Panc1 (cell line): Measurements from ENCODE around the gene DNAJC30. TPM values are rescaled to one million over a fixed set of nuclear protein-coding genes. Genes with fewer than 3 reads are reported as not detected.
A peak's percentile ranks its signal among the peaks of the same experiment; 100 is the strongest.
"Not testable (repeated sequence)": the region's sequence is repeated elsewhere in the genome, so short reads cannot be mapped to it uniquely, and the experiment has no call there.

ENCODE experiments used
- ATAC-seq: fragments of 200-7000 bp; cut with Tn5 transposase; 2 replicates; pipeline ENCODE4 v1.9.1; 2020; ENCODE audit warnings: mild to moderate bottlenecking, moderate library complexity
- BruUV-seq: library from RNA; stranded (reverse); fragments of 400-500 nt; replicated peaks from 2 replicates; lab custom pipeline; 2021; lab: Mats Ljungman, UMichigan
- CTCF ChIA-PET: fragments of 300-600 bp; sonication (Branson Sonifier 250); formaldehyde crosslinking; loops from one replicate; lab custom pipeline; 2022; ENCODE audit warnings: antibody characterized with exemption; lab: Charles Lee
- POLR2A ChIA-PET: fragments of 300-600 bp; sonication (Branson Sonifier 250); formaldehyde crosslinking; loops from one replicate; lab custom pipeline; 2022; ENCODE audit warnings: antibody characterized with exemption; lab: Charles Lee
- DNase-seq: peaks from one replicate; pipeline ENCODE4 v3.0.0-alpha.2; 2010; ENCODE audit warnings: low read depth, low spot score
- H3K27ac ChIP-seq: 2 replicates; pipeline ENCODE4 v1.5.1; 2011; ENCODE audit warnings: mild to moderate bottlenecking, low read length, inconsistent platforms
- H3K27me3 ChIP-seq: fragments of 200-500 bp; sonication (Bioruptor generic); 2 replicates; pipeline ENCODE4 v1.6.0; 2014; ENCODE audit warnings: low read length, inconsistent platforms; ENCODE audit not compliant: control insufficient read depth, insufficient read depth
- H3K36me3 ChIP-seq: fragments of 200-500 bp; sonication (Bioruptor generic); 2 replicates; pipeline ENCODE4 v1.5.1; 2014; ENCODE audit warnings: inconsistent platforms, mild to moderate bottlenecking, low read length, moderate library complexity; ENCODE audit not compliant: control insufficient read depth, insufficient read depth
- H3K4me1 ChIP-seq: 2 replicates; pipeline ENCODE4 v1.5.1; 2011; ENCODE audit warnings: inconsistent platforms, mild to moderate bottlenecking, low read length, moderate library complexity; ENCODE audit not compliant: control insufficient read depth, insufficient read depth
- H3K4me3 ChIP-seq, 2 experiments: 2 replicates each; pipeline ENCODE4 v1.5.1; 2011 to 2012; ENCODE audit warnings: low read depth in 2 of 2, low read length in 2 of 2, mild to moderate bottlenecking in 2 of 2, inconsistent platforms in 1 of 2, moderate library complexity in 1 of 2
- H3K9me3 ChIP-seq: fragments of 200-500 bp; sonication (Bioruptor generic); 2 replicates; pipeline ENCODE4 v1.5.1; 2014; ENCODE audit warnings: low read depth, mild to moderate bottlenecking, inconsistent platforms, low read length, moderate library complexity; ENCODE audit not compliant: control insufficient read depth, insufficient read depth
- POLR2AphosphoS5 ChIP-seq: IDR thresholded peaks from 2 replicates; pipeline ENCODE4 v1.6.1; 2012; ENCODE audit warnings: mild to moderate bottlenecking, low read depth, low read length, moderate library complexity
- REST ChIP-seq, 2 experiments: IDR thresholded peaks; 2 replicates each; pipeline ENCODE4 v1.6.1; 2011 to 2012; ENCODE audit warnings: low read depth in 2 of 2, control low read depth in 1 of 2, low read length in 1 of 2, mild to moderate bottlenecking in 1 of 2, moderate library complexity in 1 of 2; ENCODE audit not compliant: insufficient read depth in 1 of 2
- SIN3A ChIP-seq: IDR thresholded peaks from 2 replicates; pipeline ENCODE4 v1.6.1; 2012; ENCODE audit warnings: low read depth, mild to moderate bottlenecking, low read length, moderate library complexity, borderline replicate concordance; ENCODE audit not compliant: insufficient read depth
- TCF7L2 ChIP-seq: IDR thresholded peaks from 2 replicates; pipeline ENCODE4 v1.6.1; 2011; ENCODE audit warnings: mild to moderate bottlenecking, low read depth, low read length, inconsistent platforms
- in situ Hi-C: cut with HindIII; loops from 2 replicates; pipeline ENCODE4 v1.10.0; 2016; ENCODE audit warnings: low sequenced_read_pairs, low pct_unique_long_range_greater_than_20kb
- intact Hi-C: fragments of 100-400 bp; cut with micrococcal nuclease; formaldehyde crosslinking; loops from one replicate; pipeline ENCODE4 v1.10.0; 2022; ENCODE audit not compliant: unreplicated experiment
- total RNA-seq: library from RNA; stranded (reverse); gene quantifications from one replicate; pipeline ENCODE4 v1.2.1, GENCODE V29; 2021; ENCODE audit not compliant: unreplicated experiment
- TF ChIP-seq, protein P1 (sequence below): fragments of 450-650 bp; IDR thresholded peaks from 2 replicates; pipeline ENCODE4 v1.5.1; 2017; ENCODE audit warnings: mild to moderate bottlenecking

DNAJC30 gene
- total RNA-seq, 1 experiment from 2014 or later, result 11.1 TPM

- ATAC-seq, result peak; percentile 92
- H3K27me3 ChIP-seq, result no peaks in the 10 kb centered on the region
- H3K36me3 ChIP-seq, result no peaks in the 10 kb centered on the region
- intact Hi-C loops (loop anchor here (5.0 kb wide), 1 partner anchor 60 kb away; no protein-coding TSS in a partner anchor), in situ Hi-C loops (no loop called here)
- peaks cover 8% of the 10 kb centered on the region for H3K4me1 ChIP-seq
- POLR2A ChIA-PET, result no interaction called here
- H3K9me3 ChIP-seq, result no peaks in the 10 kb centered on the region
- BruUV-seq, result no TSS peak
- no peak for DNase-seq
- peak within 1 kb of the TSS; percentile 45 to 73 for H3K4me3 ChIP-seq
- CTCF ChIA-PET, result interaction anchor here (0.7 kb wide), 2 partner anchors 21 to 55 kb away, joined by 3 read pairs; no protein-coding TSS in a partner anchor
- TF ChIP-seq SIN3A (peak; percentile 71; the same call in 1 of the 2 replicates), POLR2AphosphoS5 (no peak; the same call in 1 of the 2 replicates), TCF7L2 (no peak), REST (IDR thresholded peaks at IDR 0.05; ENCODE audit: insufficient read depth in 1 of 2, low read depth in 2 of 2, low read length in 1 of 2) (no peak)
- TF ChIP-seq, protein P1, sequence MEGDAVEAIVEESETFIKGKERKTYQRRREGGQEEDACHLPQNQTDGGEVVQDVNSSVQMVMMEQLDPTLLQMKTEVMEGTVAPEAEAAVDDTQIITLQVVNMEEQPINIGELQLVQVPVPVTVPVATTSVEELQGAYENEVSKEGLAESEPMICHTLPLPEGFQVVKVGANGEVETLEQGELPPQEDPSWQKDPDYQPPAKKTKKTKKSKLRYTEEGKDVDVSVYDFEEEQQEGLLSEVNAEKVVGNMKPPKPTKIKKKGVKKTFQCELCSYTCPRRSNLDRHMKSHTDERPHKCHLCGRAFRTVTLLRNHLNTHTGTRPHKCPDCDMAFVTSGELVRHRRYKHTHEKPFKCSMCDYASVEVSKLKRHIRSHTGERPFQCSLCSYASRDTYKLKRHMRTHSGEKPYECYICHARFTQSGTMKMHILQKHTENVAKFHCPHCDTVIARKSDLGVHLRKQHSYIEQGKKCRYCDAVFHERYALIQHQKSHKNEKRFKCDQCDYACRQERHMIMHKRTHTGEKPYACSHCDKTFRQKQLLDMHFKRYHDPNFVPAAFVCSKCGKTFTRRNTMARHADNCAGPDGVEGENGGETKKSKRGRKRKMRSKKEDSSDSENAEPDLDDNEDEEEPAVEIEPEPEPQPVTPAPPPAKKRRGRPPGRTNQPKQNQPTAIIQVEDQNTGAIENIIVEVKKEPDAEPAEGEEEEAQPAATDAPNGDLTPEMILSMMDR, result peak; percentile 97
- H3K27ac ChIP-seq, result peak within 1 kb of the TSS; percentile 58; the same call in 1 of the 2 replicates
Observed at GRCh38 chr7:73667344-73668102, 15.7 kb downstream of the DNAJC30 start, which contains the start of gene VPS37D. TSS of gene VPS37D (plus strand) at chr7:73667831. CDS start at chr7:73667959, 128 bp downstream.

- BruUV-seq, result no TSS peak
- CTCF ChIA-PET, result interaction anchor here (0.7 kb wide), 1 partner anchor 75 kb away, joined by 4 read pairs; no protein-coding TSS in a partner anchor
Observed at GRCh38 chr7:73663033-73663432, 20.2 kb downstream of the DNAJC30 start.

DNA sequence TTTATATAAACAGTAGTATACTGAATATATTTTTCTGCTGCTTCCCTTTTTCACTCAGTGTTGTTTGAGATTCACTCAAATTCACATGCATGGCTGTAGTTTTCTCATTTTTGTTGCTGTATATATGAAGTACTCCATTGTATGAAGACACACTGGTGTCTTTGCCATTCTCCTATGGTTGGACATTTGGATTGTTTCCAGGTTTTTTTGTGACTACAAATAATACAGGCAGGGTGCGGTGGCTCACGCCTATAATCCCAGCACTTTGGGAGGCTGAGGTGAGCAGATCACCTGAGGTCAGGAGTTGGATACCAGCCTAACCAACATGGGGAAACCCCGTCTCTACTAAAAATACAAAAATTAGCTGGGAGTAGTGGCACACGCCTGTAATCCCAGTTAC is 22.7 kb downstream of the DNAJC30 start:
- H3K4me3 ChIP-seq, CTCF ChIA-PET, H3K9me3 ChIP-seq, POLR2A ChIA-PET, H3K36me3 ChIP-seq, intact Hi-C loops, DNase-seq, BruUV-seq, ATAC-seq, H3K27me3 ChIP-seq, H3K4me1 ChIP-seq, in situ Hi-C loops, H3K27ac ChIP-seq: not testable (repeated sequence)

More at GRCh38 chr7:73663033-73663432, 20.2 kb downstream of the DNAJC30 start:
- Histone ChIP-seq H3K36me3 (no peaks in the 10 kb centered on the region), H3K27me3 (no peaks in the 10 kb centered on the region), H3K4me3 (no peak overlapping the region), H3K4me1 (peaks cover 8% of the 10 kb centered on the region; the same call in 1 of the 2 replicates), H3K9me3 (no peaks in the 10 kb centered on the region), H3K27ac (no peak overlapping the region)
- intact Hi-C loops, result no loop called here
- in situ Hi-C loops, result no loop called here
- POLR2A ChIA-PET, result no interaction called here
- TF ChIP-seq POLR2AphosphoS5, result no peak
- TF ChIP-seq TCF7L2, result no peak
- DNase-seq, result no peak
- ATAC-seq, result no peak
